ENCODE data around the gene PDZRN3. TPM values are rescaled to one million over a fixed set of nuclear protein-coding genes. Genes with fewer than 3 reads are reported as not detected.

Gene PDZRN3
- total RNA-seq, 1 experiment from 2014 or later, result 0.24 TPM

DNA sequence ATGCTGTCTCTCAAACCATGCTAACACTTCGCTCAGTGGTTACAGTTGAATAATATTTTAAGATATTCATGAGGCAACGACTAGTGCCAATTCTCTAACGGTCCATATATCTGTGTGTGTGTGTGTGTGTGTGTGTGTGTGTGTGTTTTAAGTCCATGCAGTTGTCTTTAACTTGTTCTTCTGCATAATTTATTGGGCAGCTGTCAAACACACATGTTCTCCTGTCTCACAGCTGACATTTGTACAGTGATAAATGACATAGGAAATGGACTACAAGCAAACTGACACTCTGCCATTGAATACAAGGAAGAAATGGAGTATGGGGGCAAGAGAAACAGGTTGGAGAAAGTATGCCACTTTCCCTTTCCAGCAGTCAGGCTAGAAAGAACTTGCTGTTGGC lies 172.0 kb downstream of the PDZRN3 start:
- BruUV-seq (replicated peaks), result no TSS peak
- no peaks in the 10 kb centered on the region for H3K9me3 ChIP-seq (ENCODE audit: low read depth, low read length, poor library complexity, severe bottlenecking)
- no peak for DNase-seq (ENCODE audit: low spot score)
- TF ChIP-seq CTCF (conservative IDR thresholded peaks at IDR 0.05; ENCODE audit: low read depth, low read length), result no peak
- TF ChIP-seq EZH2 (IDR thresholded peaks at IDR 0.05; ENCODE audit: borderline replicate concordance, low read depth, low read length, poor library complexity, severe bottlenecking), result no peak
- intact Hi-C loops (cut with micrococcal nuclease; ENCODE audit: unreplicated experiment), result no loop called here
- no peaks in the 10 kb centered on the region for H3K4me1 ChIP-seq (ENCODE audit: insufficient read depth, low read length, poor library complexity, severe bottlenecking)
- no peaks in the 10 kb centered on the region for H3K27me3 ChIP-seq (replicated peaks; ENCODE audit: insufficient read depth, low read depth, low read length, poor library complexity)
- CTCF ChIA-PET, result no interaction called here
- H3K27ac ChIP-seq (ENCODE audit: low read depth, low read length, poor library complexity, severe bottlenecking), result no peak overlapping the region
- H3K4me3 ChIP-seq (ENCODE audit: low read depth, low read length, poor library complexity, severe bottlenecking), result no peak overlapping the region
- POLR2A ChIA-PET (ENCODE audit: low non-redundant PET), result no interaction called here
- no peaks in the 10 kb centered on the region for H3K36me3 ChIP-seq (ENCODE audit: insufficient read depth, low read length, poor library complexity, severe bottlenecking)

GRCh38 chr3:73451301-73451944 lies 173.3 kb downstream of the PDZRN3 start:
- Histone ChIP-seq H3K27ac (ENCODE audit: low read depth, low read length, poor library complexity, severe bottlenecking) (no peak overlapping the region), H3K36me3 (ENCODE audit: insufficient read depth, low read length, poor library complexity, severe bottlenecking) (no peaks in the 10 kb centered on the region), H3K9me3 (ENCODE audit: low read depth, low read length, poor library complexity, severe bottlenecking) (no peaks in the 10 kb centered on the region), H3K4me1 (ENCODE audit: insufficient read depth, low read length, poor library complexity, severe bottlenecking) (no peaks in the 10 kb centered on the region), H3K4me3 (ENCODE audit: low read depth, low read length, poor library complexity, severe bottlenecking) (no peak overlapping the region), H3K27me3 (replicated peaks; ENCODE audit: insufficient read depth, low read depth, low read length, poor library complexity) (no peaks in the 10 kb centered on the region)
- ChIA-PET CTCF (no interaction called here), POLR2A (ENCODE audit: low non-redundant PET) (no interaction called here)
- intact Hi-C loops (cut with micrococcal nuclease; ENCODE audit: unreplicated experiment), result no loop called here
- no peak for TF ChIP-seq EZH2 (IDR thresholded peaks at IDR 0.05; ENCODE audit: borderline replicate concordance, low read depth, low read length, poor library complexity, severe bottlenecking)
- TF ChIP-seq CTCF (conservative IDR thresholded peaks at IDR 0.05; ENCODE audit: low read depth, low read length), result no peak
- DNase-seq (ENCODE audit: low spot score), result no peak
- no TSS peak for BruUV-seq (replicated peaks)

DNA sequence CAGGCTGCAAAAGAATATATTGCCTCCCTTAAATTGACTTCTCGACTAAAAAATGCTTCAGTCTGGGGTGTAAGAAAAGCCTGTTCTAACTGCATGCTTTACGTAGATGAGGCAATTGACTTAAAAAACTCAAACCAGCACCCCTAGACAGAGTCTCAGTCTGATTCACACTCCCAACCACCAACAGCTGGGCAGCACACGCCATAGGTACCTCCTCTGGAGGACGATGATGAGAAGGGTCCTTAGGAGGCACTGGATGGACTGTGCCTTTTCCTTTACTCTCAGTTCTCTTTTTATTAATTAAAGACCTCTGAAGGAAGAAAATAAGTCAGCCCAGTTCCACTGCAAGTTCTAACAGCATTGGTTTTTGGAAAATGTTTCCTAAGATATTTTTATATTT lies 175.0 kb downstream of the PDZRN3 start:
- CTCF ChIA-PET, result no interaction called here
- no peak overlapping the region for H3K27ac ChIP-seq (ENCODE audit: low read depth, low read length, poor library complexity, severe bottlenecking)
- intact Hi-C loops (cut with micrococcal nuclease; ENCODE audit: unreplicated experiment), result no loop called here
- TF ChIP-seq EZH2 (IDR thresholded peaks at IDR 0.05; ENCODE audit: borderline replicate concordance, low read depth, low read length, poor library complexity, severe bottlenecking) (no peak), CTCF (conservative IDR thresholded peaks at IDR 0.05; ENCODE audit: low read depth, low read length) (no peak)
- no peak overlapping the region for H3K4me3 ChIP-seq (ENCODE audit: low read depth, low read length, poor library complexity, severe bottlenecking)
- no TSS peak for BruUV-seq (replicated peaks)
- no peaks in the 10 kb centered on the region for H3K36me3 ChIP-seq (ENCODE audit: insufficient read depth, low read length, poor library complexity, severe bottlenecking)
- POLR2A ChIA-PET (ENCODE audit: low non-redundant PET), result no interaction called here
- H3K27me3 ChIP-seq (replicated peaks; ENCODE audit: insufficient read depth, low read depth, low read length, poor library complexity), result no peaks in the 10 kb centered on the region
- H3K9me3 ChIP-seq (ENCODE audit: low read depth, low read length, poor library complexity, severe bottlenecking), result no peaks in the 10 kb centered on the region
- no peak for DNase-seq (ENCODE audit: low spot score)
- no peaks in the 10 kb centered on the region for H3K4me1 ChIP-seq (ENCODE audit: insufficient read depth, low read length, poor library complexity, severe bottlenecking)

Data from A673 (cell line).